NCI-H1092 (cell line): Measurements from ENCODE around the gene PCDHGA5.
"Not testable (repeated sequence)": the region's sequence is repeated elsewhere in the genome, so short reads cannot be mapped to it uniquely, and the experiment has no call there.

ENCODE experiments used
- DNase-seq: peaks from one replicate; lab custom pipeline; 2025; lab: John Stamatoyannopoulos, UW

PCDHGA5 gene

GRCh38 chr5:141387557-141388311 is 23.8 kb downstream of the PCDHGA5 start, which contains the start of gene PCDHGB4:
TSS of gene PCDHGB4 (plus strand) at chr5:141387698. CDS start at chr5:141387885, 187 bp downstream.
- DNase-seq: not testable (repeated sequence)

- no peak for DNase-seq
Observed at GRCh38 chr5:141388661-141389060, 24.7 kb downstream of the PCDHGA5 start.

GRCh38 chr5:141389153-141390042 is 25.4 kb downstream of the PCDHGA5 start:
- no peak for DNase-seq

DNA sequence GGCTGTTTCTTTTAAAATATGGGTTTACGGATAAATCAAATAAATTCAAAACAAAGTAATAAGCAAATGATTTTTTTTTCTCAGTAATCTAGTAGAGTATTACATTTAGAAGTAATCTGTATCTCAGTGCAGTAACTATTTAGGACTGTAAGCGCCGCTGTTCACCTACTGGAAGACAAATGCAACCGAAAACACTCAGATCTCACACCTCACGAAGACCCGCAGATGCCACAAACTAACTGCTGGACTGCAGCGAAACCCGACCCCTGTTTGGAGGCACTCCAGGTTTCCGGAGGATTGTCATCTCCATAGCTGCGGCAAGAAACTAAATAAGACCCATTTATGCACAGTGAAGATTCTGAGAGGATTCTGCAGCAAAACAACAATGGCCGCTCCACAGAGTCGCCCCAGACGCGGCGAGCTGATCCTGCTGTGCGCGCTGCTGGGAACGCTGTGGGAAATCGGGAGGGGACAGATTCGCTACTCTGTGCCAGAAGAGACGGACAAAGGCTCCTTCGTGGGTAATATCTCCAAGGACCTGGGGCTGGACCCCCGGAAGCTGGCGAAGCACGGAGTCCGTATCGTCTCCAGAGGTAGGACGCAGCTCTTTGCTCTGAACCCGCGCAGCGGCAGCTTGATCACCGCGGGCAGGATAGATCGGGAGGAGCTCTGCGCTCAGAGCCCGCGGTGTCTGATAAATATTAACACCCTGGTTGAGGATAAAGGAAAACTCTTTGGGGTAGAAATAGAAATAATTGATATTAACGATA is 28.7 kb downstream of the PCDHGA5 start, which contains the start of gene PCDHGA8:
Gene PCDHGA8, plus strand, starts transcription at position 205 of the 770 bp plus-strand sequence. Its CDS starts 181 bp downstream, at position 386.
- DNase-seq: no peak

DNA sequence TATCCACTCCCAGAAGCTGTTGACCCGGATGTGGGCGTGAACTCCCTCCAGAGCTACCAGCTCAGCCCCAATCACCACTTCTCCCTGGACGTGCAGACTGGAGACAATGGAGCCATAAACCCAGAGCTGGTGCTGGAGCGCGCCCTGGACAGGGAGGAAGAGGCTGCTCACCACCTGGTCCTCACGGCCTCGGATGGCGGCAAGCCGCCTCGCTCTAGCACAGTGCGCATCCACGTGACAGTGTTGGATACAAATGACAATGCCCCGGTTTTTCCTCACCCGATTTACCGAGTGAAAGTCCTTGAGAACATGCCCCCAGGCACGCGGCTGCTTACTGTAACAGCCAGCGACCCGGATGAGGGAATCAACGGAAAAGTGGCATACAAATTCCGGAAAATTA is 29.3 kb downstream of the PCDHGA5 start:
- DNase-seq: no peak

DNA sequence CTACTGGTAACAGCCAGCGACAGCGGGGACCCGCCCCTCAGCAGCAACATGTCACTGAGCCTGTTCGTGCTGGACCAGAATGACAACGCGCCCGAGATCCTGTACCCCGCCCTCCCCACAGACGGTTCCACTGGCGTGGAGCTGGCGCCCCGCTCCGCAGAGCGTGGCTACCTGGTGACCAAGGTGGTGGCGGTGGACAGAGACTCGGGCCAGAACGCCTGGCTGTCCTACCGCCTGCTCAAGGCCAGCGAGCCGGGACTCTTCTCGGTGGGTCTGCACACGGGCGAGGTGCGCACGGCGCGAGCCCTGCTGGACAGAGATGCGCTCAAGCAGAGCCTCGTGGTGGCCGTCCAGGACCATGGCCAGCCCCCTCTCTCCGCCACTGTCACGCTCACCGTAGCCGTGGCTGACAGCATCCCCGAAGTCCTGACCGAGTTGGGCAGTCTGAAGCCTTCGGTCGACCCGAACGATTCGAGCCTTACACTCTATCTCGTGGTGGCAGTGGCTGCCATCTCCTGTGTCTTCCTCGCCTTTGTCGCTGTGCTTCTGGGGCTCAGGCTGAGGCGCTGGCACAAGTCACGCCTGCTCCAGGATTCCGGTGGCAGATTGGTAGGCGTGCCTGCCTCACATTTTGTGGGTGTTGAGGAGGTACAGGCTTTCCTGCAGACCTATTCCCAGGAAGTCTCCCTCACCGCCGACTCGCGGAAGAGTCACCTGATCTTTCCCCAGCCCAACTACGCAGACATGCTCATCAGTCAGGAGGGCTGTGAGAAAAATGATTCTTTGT is 30.6 kb downstream of the PCDHGA5 start:
- DNase-seq: not testable (repeated sequence)

DNA sequence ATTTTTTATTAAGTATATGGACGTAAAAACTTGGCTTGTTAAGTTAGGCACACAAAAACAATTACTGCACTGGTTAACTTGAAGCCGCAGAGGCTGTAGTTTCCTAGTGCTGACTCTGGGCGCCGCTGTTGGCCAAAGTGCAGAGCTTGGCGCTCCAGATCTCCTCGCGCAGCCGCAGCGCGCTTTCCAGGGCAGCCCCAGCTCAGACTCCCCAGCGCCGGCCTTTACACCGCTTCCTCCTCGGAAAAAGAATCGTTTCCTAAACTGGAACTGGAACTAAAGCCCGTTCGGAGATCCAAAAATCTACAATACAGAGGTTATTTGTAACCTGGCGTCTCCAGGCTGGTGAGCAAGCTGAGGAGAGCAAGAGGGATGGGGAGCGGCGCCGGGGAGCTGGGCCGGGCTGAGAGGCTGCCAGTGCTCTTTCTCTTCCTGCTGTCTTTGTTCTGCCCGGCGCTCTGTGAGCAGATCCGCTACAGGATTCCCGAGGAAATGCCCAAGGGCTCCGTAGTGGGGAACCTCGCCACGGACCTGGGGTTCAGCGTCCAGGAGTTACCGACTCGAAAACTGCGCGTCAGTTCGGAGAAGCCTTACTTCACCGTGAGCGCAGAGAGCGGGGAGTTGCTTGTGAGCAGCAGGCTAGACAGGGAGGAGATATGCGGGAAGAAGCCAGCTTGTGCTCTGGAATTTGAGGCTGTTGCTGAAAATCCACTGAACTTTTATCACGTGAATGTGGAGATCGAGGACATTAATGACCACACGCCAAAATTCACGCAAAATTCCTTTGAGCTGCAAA is 34.0 kb downstream of the PCDHGA5 start, which contains the start of gene PCDHGB5:
Gene PCDHGB5, plus strand, starts transcription at position 192 of the 796 bp plus-strand sequence. Its CDS starts 181 bp downstream, at position 373.
- DNase-seq: not testable (repeated sequence)

DNA sequence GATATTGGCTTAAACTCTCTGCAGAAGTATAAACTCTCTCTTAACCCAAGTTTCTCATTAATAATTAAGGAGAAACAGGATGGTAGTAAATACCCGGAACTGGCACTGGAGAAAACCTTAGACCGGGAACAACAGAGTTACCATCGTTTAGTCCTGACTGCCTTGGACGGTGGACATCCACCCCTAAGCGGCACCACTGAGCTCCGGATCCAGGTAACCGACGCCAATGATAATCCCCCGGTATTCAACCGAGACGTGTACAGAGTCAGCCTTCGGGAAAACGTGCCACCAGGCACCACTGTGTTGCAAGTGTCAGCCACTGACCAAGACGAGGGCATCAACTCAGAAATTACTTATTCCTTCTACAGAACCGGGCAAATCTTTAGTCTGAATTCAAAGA is 34.6 kb downstream of the PCDHGA5 start:
- no peak for DNase-seq

GRCh38 chr5:141399555-141400258 is 35.7 kb downstream of the PCDHGA5 start:
- DNase-seq: no peak

- DNase-seq: no peak
Observed at GRCh38 chr5:141402553-141403243, 38.7 kb downstream of the PCDHGA5 start, which contains the start of gene PCDHGA9. TSS of gene PCDHGA9 (plus strand) at chr5:141402778. CDS start at chr5:141402953, 175 bp downstream.

- no peak for DNase-seq
Observed at GRCh38 chr5:141403387-141403786, 39.4 kb downstream of the PCDHGA5 start.

DNA sequence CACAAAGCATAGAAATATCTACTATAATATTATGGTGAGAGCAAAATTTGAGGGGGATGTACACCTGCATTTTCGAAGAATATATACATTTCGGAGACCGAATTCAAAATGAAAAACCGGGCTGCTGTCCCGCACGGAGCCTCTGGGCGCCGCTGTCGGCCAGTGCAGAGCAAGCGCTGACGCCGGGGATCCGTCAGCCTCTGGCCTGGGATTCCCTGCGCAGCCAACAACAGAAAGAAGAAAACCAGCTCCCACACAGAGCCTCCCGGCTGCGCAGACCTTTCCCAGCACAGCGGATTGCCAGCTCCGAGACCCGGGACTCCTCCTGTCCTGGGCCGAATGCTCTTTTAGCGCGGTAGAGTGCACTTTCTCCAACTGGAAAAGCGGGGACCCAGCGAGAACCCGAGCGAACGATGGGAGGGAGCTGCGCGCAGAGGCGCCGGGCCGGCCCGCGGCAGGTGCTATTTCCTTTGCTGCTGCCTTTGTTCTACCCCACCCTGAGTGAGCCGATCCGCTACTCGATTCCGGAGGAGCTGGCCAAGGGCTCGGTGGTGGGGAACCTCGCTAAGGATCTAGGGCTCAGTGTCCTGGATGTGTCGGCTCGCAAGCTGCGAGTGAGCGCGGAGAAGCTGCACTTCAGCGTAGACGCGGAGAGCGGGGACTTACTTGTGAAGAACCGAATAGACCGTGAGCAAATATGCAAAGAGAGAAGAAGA is 44.0 kb downstream of the PCDHGA5 start, which contains the start of gene PCDHGB6:
Gene PCDHGB6, plus strand, starts transcription at position 232 of the 716 bp plus-strand sequence. Its CDS starts 182 bp downstream, at position 414.
- DNase-seq: not testable (repeated sequence)

GRCh38 chr5:141409598-141410306 is 45.8 kb downstream of the PCDHGA5 start:
- DNase-seq: no peak

GRCh38 chr5:141411575-141411974 is 47.6 kb downstream of the PCDHGA5 start:
- DNase-seq: no peak

DNA sequence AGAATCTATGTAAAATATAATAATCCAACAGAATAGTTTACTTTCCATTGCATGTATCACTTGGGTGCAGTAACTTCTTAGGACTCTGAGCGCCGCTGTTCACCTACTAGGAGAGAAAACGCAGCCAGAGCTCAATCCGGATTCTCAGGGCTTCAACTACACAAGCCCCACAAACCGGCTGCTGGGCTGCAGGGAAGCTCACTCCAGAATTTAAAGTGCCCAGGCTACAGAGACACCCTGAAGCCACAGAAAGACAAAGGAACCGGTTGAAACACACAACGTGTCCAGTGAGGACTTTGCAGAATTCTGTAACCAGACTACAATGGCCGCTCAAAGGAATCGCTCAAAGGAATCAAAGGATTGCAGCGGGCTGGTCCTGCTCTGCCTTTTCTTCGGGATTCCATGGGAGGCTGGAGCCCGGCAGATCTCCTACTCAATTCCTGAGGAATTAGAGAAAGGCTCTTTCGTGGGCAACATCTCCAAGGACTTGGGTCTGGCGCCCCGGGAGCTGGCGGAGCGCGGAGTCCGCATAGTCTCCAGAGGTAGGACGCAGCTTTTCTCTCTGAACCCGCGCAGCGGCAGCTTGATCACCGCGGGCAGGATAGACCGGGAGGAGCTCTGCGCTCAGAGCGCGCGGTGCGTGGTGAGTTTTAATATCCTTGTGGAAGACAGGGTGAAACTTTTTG is 49.0 kb downstream of the PCDHGA5 start, which contains the start of gene PCDHGA10:
Gene PCDHGA10, plus strand, starts transcription at position 134 of the 686 bp plus-strand sequence. Its CDS starts 189 bp downstream, at position 323.
- no peak for DNase-seq

- DNase-seq: no peak
Observed at GRCh38 chr5:141413540-141414069, 49.6 kb downstream of the PCDHGA5 start.
